Measurements from ENCODE around the gene GRM8.
"Not testable (repeated sequence)": the region's sequence is repeated elsewhere in the genome, so short reads cannot be mapped to it uniquely, and the experiment has no call there.

Gene GRM8

GRCh38 chr7:126702242-126703016 is 550.3 kb downstream of the GRM8 start:
- no peak for DNase-seq

- peak; percentile 51 for DNase-seq
Measured at GRCh38 chr7:126700807-126701604, 551.7 kb downstream of the GRM8 start.

- no peak for DNase-seq
Measured at GRCh38 chr7:126699707-126700106, 553.0 kb downstream of the GRM8 start.

GRCh38 chr7:126698909-126699308 is 553.8 kb downstream of the GRM8 start:
- DNase-seq: no peak

GRCh38 chr7:126698446-126698845 is 554.3 kb downstream of the GRM8 start:
- no peak for DNase-seq

- no peak for DNase-seq
Measured at GRCh38 chr7:126696256-126697038, 556.3 kb downstream of the GRM8 start.

- DNase-seq: no peak
Measured at GRCh38 chr7:126690848-126691751, 561.6 kb downstream of the GRM8 start.

GRCh38 chr7:126690104-126690503 is 562.6 kb downstream of the GRM8 start:
- no peak for DNase-seq

- DNase-seq: no peak
Measured at GRCh38 chr7:126689037-126689436, 563.7 kb downstream of the GRM8 start.

GRCh38 chr7:126686474-126686873 is 566.3 kb downstream of the GRM8 start:
- DNase-seq: no peak

GRCh38 chr7:126685596-126685995 is 567.1 kb downstream of the GRM8 start:
- no peak for DNase-seq

- no peak for DNase-seq
Measured at GRCh38 chr7:126685018-126685573, 567.6 kb downstream of the GRM8 start.

GRCh38 chr7:126682176-126682575 is 570.6 kb downstream of the GRM8 start:
- no peak for DNase-seq

- not testable (repeated sequence) for DNase-seq
Measured at GRCh38 chr7:126668762-126669161, 584.0 kb downstream of the GRM8 start.

GRCh38 chr7:126668367-126668752 is 584.4 kb downstream of the GRM8 start:
- DNase-seq: no peak

GRCh38 chr7:126667742-126668366 is 584.9 kb downstream of the GRM8 start:
- DNase-seq: no peak

GRCh38 chr7:126662856-126663255 is 589.9 kb downstream of the GRM8 start:
- DNase-seq: no peak

- no peak for DNase-seq
Measured at GRCh38 chr7:126659124-126659523, 593.6 kb downstream of the GRM8 start.

GRCh38 chr7:126658684-126659083 is 594.1 kb downstream of the GRM8 start:
- DNase-seq: no peak

GRCh38 chr7:126657599-126658358 is 595.0 kb downstream of the GRM8 start:
- no peak for DNase-seq

GRCh38 chr7:126657137-126657536 is 595.6 kb downstream of the GRM8 start:
- DNase-seq: no peak

Measured in DMS79 (cell line).